Measurements from ENCODE around the gene THSD8.

THSD8 gene

DNA sequence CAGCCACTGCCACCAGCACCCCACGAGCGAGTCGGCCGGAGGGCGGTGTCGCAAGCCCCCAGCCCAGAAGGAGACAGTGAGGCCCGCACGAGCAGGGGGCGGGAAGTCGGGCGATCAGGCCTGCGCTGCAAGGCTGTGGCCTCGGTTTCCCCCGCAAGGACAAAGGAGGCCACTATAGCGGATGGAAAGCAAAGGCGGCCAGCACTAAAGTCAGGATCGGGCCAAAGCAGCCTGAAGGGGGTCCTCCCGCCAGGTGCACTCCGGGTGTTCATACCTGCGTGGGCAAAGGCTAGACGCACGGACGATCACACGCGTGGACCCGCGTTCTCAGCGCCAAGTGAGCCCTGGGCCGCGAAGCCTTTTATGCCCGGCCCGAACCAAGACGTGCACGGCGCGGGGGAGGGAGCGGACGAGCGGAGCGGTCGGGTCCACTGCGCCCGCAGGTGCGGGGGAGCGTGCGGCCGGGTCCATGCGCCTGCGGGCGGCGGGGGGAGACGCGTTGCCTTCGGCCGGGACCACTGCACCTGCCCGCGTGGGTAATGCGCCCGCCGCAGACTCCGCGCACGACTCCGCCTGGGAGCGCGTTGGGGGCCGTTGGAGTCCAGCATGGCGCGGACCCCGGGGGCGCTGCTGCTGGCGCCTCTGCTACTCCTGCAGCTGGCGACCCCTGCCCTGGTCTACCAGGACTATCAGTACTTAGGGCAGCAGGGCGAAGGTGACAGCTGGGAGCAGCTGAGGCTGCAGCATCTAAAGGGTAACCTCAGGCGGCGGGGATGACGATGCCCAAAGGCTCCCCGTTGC is at the start of gene THSD8, which contains the start of gene PRDX2:
TSS of gene THSD8 (plus strand) at position 604 of the 801 bp plus-strand sequence. CDS start at position 607, 3 bp downstream.
TSS of gene PRDX2 (minus strand) at position 335 of the 801 bp plus-strand sequence. CDS start 539 bp downstream, outside the sequence.
- peak; percentile 75 for DNase-seq

DNA sequence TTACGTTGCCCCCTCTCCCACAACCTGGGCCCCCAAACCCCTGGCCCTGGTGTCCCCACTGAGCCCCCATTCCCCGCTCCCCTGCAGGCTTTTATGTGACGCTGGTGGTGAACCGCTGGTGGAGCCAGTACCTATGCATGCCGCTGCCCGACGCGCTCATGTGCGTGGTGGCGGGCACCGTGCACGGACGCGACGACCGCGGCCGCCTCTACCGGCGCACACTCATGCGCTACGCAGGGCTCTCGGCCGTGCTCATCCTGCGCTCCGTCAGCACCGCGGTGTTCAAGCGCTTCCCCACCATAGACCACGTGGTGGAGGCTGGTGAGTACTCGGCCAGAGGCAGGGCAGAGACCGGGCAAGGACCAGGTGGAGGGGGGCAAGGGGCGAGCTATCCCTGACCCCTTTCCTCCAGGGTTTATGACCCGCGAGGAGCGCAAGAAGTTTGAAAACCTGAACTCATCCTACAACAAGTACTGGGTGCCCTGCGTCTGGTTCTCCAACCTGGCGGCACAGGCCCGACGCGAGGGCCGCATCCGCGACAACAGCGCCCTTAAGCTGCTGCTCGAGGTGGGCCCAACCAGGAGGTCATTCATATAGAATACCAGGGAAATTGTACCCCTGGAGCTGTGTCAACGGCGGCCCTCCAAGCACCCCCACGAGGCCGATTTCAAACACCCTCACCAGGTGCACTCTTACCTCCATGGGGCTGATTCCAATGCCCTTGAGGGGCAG is 47.2 kb upstream of the THSD8 start:
- no peak for DNase-seq

DNA sequence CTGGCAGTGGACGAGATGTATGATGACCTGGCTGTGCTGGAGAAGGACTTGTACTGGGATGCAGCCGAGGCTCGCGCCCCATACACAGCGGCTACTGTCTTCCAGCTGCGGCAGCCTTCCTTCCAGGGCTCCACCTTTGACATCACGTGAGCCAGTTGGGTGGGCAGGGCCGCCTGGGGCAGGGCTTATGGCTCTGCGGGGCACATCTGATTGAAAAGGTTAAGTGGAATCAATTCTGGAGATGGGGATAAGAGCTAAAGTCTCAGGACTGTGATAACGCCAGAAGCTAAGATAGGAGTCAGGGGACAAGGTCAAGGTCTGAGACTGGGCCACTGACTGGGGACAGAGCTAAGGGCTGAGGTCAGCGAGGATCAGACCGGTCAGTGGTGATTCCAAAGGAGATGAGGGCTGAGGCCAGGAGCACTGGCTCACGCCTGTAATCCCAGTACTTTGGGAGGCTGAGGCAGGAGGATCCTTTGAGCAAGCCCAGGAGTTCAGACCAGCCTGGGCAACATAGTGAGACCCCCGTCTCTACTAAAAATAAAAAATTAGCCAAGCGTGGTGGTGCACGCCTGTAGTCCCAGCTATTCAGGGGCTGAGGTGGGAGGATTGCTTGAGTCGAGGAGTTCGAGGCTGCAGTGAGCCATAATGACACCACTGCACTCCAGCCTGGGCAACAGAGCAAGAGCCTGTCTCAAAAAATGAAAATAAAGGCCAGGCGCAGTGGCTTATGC is 45.6 kb upstream of the THSD8 start:
- no peak for DNase-seq

DNA sequence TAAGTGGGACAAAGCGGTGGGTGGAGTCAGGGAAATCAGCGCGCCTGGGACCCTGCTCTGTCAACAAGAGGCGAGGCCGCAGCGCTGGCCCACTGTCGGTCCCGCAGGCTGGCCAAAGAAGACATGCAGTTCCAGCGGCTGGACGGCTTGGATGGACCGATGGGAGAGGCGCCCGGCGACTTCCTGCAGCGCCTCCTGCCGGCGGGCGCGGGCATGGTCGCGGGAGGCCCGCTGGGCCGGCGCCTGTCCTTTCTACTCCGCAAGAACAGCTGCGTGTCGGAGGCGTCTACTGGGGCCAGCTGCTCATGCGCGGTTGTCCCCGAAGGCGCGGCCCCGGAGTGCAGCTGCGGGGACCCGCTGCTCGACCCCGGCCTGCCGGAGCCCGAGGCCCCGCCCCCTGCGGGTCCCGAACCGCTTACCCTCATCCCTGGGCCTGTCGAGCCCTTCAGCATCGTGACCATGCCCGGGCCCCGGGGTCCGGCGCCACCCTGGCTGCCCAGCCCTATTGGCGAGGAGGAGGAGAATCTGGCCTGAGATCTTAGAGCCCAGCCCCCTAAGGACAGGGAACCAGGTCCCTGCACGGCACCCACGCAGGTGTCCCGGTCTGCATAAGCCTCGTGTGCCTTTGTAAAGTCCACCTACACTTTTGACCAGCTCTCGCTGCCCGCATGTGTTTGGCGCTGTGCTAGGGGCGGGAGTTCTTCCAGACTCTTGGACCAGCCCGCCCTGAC is 44.2 kb upstream of the THSD8 start:
- DNase-seq: peak; percentile 65

GRCh38 chr19:12759686-12760085 is 42.2 kb upstream of the THSD8 start:
- no peak for DNase-seq

GRCh38 chr19:12763100-12763499 is 38.8 kb upstream of the THSD8 start:
- no peak for DNase-seq

GRCh38 chr19:12764698-12765097 is 37.2 kb upstream of the THSD8 start:
- DNase-seq: no peak

- DNase-seq: peak; percentile 80
Measured at GRCh38 chr19:12766051-12766521, 35.8 kb upstream of the THSD8 start.

- DNase-seq: no peak
Measured at GRCh38 chr19:12767150-12767549, 34.7 kb upstream of the THSD8 start.

GRCh38 chr19:12767666-12768065 is 34.2 kb upstream of the THSD8 start:
- DNase-seq: no peak

DNA sequence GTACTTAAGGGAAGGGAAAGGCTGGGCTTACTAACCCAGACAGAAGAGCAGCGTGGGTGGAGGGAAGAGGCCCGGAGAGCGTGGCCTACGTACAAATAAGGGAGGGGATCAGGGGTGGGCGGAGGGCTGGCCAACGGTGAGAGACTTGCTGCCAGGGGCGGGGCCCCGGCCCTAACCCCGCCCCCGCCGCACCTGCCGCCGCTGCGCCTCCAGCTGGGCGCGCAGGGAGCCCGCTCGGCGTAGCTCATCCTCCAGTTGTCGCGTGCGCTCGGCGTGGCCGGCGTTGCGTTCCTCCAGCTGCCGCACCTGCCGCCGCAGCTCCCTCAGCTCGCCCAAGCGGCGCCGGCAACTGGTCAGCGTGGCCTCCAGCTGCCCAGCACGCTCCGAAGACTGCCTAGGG is 32.2 kb upstream of the THSD8 start:
- DNase-seq: peak; percentile 76

- no peak for DNase-seq
Measured at GRCh38 chr19:12770922-12771321, 30.9 kb upstream of the THSD8 start.

- no peak for DNase-seq
Measured at GRCh38 chr19:12772323-12772722, 29.5 kb upstream of the THSD8 start.

- DNase-seq: no peak
Measured at GRCh38 chr19:12773571-12773970, 28.3 kb upstream of the THSD8 start.

DNA sequence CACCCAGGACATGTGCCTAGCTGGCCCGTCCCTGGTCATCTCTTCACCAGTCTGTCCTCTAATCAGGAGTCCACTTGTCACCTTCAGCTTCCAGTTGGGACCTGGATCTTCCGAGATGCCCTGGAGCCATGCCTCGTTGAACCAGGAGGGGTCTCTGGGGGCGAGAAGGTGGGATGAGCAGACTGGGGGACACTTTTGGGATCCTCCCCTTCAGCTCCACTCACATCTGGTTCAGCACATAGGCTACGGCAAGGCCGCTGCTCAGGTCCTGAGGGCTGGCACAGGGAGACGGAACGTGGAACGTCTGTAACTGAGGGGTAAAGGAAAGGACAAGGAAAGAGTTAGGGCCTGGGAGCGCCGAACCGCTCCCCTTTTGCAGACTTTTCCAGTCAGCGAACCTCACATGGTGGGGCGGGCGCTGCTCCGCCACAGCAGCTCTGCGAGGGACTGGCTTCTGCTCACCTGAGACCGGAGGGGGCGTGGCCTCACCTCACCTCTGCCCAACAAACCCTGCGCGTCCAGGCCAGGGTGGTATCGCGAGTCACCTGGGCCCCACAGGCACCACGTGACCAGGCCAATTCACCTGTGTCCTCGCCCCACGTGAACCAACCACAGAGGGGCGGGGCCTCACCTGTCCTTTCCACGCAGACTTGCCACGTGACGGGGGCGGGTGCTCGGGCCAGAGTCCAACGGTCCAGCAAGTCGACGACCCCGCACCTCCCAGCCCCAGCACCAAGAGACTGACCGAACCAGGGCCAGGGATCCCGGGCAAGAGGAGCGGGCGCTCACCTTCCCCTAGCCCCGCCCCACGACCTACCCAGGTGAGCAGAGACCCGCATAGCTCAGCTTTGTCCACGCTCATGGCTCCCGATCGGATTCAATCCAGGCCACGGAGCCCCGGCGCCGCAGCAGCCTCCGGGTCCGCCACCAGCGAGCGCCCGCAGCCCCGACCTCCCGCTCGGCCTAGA is 27.0 kb upstream of the THSD8 start, which contains the start of gene HOOK2:
TSS of gene HOOK2 (minus strand) at position 965 of the 968 bp plus-strand sequence. CDS start at position 862, 103 bp downstream.
- DNase-seq: peak; percentile 70

DNA sequence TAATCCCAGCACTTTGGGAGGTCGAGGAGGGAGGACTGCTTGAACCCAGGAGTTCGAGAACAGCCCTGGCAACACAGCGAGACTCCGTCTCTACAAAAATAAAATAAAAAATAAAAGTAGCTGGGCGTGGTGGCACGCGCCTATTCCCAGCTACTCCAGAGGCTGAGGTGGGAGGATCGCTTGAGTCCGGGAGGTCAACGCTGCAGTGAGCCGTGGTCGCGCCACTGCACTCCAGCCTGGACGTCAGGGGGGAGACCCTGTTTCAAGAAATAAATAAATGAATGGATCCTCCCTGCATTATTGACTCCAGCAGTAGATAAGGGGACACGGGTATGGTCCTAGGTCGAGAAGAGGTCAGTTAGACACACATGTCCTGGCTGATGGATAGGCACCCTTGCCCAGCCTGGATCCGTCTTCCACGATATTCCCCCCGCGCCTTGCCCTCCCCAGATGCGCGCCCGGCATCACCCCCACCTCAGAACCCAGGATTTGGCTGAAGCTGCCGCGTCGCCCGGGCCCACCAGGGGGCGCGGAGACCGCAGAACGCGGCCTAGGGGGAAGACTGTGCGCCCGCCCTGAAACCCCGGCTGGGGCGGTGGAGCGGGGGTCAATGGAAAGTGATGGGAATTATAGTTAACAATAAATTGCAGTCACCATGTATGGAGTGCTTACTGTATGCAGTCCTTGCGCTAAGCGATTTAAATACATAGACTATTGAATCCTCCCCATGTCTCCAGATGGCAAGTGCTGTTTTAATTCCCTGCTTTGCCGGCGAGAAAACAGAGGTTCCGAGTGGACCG is 24.5 kb upstream of the THSD8 start:
- DNase-seq: peak; percentile 78

DNA sequence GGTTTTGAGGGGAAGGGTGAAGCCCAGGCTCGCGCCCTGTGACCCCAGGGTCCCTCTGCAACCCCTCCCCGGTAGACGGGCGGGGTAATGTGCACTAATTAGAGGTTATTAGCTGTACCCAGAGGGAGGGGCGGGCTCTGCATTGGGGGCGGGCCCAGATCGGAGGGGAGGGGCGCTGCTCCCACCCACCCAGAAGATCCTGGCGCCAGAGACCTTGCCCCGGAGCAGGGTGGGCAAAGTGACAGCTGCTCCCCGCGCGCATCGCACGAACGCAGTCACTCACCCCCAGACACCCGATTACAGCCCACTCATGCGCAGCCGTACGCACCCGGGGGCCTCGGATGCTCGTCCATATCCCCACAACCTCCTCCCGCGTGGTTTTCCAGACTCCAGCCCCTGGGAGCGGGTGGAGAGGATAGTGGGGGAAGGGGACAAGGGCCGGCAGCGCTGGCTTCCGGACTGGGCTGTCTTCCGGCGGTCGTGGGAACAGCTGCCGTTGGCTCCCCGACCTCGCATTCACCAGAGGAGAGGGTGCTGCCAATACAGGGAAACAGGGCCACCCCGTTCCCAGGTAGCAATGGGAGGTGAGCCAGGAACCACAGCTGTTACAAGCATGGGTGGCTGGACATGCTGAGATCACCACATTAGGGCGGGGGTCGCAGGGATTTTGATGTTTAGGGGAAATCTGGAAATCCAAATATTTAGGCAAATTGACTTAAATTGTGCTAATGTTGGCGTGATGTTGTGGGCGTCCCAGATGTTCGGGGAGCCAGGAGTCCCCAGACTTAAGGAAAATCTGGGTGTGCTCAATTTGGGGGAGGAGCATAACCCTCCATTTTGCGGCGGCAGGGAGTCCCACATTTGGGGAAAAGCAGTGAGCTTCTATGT is 23.6 kb upstream of the THSD8 start:
- DNase-seq: peak; percentile 68

DNA sequence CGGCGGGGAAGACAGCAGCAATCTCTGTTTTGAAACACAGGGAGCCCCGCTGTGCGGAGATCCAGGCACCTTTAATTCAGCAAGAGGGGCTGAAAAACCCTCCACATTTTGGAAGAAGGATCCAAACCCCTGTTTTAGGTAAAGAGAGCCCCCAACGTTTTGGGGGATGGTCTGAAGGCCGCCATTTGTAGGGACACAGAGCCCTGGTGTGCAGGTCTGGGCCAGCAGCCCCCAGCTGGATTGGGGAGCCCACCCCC is 23.0 kb upstream of the THSD8 start:
- no peak for DNase-seq

Data from CD4-positive, alpha-beta T cell treated with Interferon gamma for 1 hour (primary cell).